ENCODE results near the gene IL15RA.

Gene IL15RA

DNA sequence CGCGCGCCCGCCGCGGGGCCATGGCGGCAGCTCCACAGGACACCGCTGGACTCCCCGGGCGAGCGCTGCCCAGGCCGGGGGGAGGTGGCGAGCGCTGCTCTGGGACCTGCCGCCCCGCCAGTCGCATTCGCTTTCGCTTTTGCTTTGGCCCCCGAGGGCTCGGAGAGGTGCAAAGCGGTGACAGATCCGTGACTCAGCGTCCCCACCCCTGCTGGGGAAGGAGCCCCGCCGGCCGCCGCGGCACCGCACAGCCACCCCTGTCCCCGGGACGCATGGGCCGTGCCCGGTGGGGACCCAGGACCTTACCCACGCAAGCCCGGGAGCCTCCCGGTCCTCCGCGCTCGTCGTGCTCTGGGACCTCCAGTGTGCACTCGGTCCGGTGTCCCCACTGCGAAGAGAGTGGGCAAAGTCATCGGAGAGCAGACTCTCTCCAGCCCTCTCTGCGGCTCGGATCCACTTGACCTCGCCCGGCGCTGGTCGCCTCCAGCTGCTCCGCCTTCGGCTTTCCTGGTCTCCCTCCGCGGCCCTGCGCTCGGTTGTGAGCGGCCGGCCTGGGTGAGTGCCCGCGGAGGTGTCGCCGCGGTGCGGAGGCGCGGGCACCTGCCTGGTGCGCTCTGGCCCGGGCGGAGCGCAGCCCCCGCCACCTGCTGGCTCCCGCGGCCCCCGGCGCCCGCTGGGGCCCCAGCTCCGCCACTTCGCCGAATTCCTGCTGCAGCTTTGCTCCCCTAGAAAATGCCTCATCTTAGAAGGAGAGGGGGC is at the start of gene IL15RA:
Gene IL15RA (minus strand): TSS at position 73 of the 759 bp plus-strand sequence. CDS start 51 bp downstream, at position 22.
- peak; percentile 83 to 87 for DNase-seq (ENCODE audit: low read depth in 2 of 2)

DNA sequence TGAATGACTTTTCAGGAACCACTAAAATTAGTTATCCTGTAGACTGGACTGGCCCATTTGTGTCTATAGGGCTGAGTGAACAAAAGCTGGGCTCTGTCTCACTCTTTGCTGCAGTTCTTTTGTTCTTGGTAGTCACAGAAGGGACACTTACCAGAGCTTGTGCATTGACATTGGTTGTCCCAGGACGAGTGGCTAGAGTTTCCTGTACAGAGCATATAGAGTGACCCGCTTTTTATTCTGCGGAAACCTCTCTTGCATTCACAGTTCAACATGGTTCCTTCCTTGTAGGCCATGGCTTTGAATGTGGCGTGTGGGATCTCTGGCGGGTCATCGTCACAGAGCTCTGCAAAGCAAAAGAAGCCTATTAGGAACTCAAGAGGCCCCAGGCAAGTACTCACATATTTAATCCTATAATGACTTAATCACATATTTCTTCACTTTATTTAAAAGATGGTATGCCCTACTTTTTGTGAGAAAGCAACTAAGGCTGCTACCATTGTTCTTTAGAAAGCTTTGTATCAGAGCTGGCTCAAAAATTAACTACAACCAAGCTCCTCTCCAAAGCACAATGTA is 48.4 kb upstream of the IL15RA start:
- DNase-seq (ENCODE audit: low read depth in 2 of 2) = no peak

DNA sequence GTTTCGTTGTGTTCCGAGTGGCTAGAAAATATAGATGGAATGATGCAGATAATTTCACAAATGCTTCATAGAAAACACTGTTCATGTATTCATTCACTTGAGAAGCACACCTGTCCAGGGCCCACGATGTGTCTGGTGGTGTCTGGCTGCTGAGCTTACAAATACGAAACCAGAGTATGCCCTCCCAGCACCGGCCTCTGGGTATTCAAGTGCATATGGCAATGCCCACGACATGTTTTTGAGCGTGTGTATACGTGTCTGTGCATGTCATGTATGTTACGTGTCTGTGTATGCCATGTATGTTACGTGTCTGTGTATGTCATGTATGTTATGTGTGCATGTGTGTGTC is 47.0 kb upstream of the IL15RA start:
- DNase-seq (ENCODE audit: low read depth in 2 of 2) = no peak

GRCh38 chr10:6023661-6024333 is 46.5 kb upstream of the IL15RA start:
- DNase-seq (ENCODE audit: low read depth in 2 of 2) = no peak

- no peak for DNase-seq (ENCODE audit: low read depth in 2 of 2)
Measured at GRCh38 chr10:6022660-6023059, 45.3 kb upstream of the IL15RA start.

DNA sequence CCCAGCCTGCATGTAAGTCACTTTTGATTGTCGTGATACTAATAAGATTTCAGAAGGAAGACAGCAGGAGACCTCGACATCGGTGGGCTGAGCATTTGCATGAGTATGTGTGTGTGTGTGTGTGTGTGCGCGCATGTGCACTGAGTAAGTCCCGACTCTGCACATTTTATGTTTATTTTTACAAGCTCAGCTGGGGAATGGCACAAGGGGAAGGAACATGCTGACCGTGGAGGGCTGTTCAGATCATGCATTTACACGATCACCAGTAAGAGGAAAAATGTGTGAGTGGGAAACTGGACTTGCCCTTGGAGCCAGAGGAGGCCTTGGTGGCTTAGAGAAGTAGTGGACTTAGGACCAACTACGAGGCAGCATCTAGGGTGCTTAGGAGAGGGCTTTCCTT is 43.5 kb upstream of the IL15RA start:
- no peak for DNase-seq (ENCODE audit: low read depth in 2 of 2)

GRCh38 chr10:6019796-6020195 is 42.5 kb upstream of the IL15RA start:
- DNase-seq (ENCODE audit: low read depth in 2 of 2) = no peak

DNA sequence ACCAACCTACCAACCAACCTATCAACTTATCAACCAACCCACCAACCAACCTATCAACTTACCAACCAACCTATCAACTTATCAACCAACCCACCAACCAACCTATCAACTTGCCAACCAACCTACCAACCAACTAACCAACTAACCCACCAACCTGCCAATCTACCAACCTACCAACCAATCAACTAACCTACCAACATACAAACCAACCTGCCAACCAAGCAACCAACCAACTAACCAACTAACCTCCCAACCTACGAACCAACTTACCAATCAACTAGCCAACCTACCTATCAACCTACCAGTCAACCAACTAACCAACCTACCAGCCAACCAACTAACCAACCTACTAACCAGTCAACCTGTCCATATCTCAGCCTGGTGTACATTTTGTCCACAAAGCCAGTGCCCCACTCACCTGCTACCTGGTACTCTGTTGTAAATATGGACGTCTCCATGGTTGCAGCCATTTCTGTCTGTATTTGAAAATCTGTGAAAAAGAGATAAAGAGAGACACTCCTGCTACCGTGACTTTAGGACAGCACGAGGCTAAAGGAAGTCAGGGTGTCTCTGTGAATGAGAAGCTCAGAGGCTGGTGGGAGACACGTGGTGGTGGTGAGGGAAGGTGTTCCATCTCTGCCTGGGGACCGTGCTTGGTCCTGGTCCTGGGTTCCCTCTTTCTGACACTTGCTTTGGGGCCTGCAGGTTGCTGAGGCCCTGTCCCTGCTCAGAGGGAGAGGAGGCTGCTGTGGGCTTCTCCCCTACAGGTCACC is 41.9 kb upstream of the IL15RA start:
- no peak for DNase-seq (ENCODE audit: low read depth in 2 of 2)

- no peak for DNase-seq (ENCODE audit: low read depth in 2 of 2)
Measured at GRCh38 chr10:6018422-6018821, 41.1 kb upstream of the IL15RA start.

DNA sequence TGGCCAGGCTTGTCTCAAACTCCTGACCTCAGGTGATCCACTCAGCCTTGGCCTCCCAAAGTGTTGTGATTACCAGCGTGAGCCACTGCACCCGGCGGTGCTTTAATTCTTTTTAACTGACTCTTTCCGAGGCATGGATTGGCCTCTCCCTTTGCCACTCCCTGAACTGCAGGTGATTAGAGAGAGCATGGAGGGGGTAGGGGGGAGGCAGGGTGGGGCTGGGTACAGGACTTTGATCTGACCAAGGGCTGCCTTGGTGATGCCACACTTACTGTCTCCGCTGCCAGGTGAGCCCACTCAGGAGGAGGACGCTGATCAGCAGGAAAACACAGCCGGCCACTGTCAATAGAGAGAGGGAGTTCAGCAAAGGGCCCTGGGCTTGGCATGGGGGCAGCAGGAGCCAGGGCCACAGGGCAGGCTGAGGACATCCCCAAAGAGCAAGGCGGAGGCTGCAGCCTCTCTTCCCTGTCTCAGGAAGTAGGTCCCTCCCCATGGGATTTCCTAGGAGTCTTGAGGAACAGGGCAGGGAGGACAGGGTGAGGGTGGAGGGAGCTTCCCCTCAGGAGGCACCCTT is 40.5 kb upstream of the IL15RA start:
- no peak for DNase-seq (ENCODE audit: low read depth in 2 of 2)

DNA sequence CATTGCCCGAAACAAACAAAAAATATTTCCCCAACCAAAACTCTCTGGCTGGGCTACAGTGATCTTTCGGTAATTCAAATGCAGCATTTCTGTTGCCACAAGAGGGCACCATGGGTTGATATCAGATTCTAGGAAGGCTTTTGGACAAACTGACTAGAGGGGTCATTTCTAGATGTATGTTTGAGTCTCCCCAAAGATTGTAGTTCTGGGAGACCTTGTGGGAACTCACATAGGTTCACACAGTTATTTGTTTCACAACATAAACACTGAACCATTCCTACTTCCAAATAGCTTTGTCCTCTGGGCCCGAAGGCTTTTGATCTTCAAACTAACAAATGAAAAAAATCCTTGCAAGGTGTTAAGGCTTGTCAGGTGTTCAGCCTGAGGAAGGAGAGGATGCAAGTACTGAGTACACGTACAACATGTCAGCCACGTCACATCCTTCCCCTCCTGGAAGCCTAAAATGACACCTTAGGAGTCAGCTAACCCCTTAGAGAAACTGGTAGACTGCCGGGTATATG is 37.0 kb upstream of the IL15RA start:
- no peak for DNase-seq (ENCODE audit: low read depth in 2 of 2)

- no peak for DNase-seq (ENCODE audit: low read depth in 2 of 2)
Measured at GRCh38 chr10:6013413-6014192, 36.3 kb upstream of the IL15RA start.

DNA sequence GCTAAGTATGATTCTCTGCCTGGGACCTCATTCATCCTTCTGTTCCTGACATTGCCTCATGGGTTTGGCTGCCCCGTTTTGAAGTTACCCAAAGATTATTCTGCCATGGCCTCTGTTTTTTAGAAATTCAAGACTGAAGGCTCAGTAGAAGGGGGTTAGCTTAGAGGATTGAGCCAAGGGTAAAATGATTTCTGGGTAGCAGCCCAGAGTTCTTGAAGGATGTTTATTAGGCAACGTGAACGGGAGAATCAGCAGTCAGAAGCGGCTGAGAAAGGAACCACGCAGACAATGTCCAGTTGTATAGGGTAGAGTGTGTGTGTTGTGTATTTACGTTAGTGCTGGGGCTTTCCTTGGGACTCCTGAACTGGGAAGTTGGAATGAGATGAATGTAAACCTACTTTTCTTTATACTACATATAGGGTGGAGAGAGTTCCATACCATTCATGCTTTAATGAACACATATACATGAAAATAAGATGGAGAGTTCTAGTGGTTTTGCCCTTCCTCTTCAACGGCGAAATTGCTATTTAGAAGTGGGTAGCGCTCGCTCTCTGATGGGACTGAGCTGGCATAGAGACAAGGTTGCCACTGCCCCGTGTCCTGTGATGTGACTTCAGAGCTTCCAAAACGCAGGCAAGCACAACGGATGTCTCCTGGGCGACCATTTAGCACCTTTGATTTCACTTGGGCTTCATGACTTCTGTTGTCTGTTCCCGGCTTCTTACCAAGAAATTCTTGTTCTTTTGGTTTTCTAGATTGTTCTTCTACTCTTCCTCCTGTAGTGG is 35.0 kb upstream of the IL15RA start:
- no peak for DNase-seq (ENCODE audit: low read depth in 2 of 2)

DNA sequence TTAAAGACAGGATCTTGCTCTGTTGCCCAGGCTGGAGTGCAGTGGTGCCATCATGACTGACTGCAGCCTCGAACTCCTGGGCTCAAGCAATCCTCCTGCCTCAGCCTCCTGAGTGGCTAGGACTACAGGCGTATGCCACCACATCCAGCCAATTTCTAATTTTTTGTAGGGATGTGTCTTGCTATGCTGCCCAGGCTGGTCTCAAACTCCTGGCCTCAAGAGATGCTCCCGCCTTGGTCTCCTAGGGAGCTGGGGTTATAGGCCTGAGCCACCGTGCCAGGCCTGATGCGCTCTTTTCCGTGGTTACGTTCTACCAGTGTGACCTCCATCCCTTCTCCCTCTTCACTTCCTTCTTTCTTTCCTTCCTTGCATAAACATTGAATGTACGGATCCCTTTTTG is 34.2 kb upstream of the IL15RA start:
- DNase-seq (ENCODE audit: low read depth in 2 of 2) = no peak

DNA sequence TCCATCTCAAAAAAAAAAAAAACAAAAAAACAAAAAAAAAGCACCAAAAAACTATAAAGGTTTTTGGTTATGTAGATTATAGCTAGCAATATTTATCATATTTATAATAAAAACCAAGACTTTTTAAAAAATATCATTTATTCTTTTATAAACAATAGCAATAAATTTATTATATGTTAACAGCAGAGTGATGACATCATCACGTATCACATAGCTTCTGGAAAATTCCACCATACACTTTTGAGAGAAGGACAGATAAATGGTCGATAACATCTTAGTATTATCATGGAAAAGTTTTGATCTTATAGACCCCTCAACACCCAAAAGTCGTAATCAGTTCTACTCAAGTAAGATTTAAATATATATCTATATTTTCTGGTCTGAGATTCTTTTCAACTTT is 33.2 kb upstream of the IL15RA start:
- no peak for DNase-seq (ENCODE audit: low read depth in 2 of 2)

DNA sequence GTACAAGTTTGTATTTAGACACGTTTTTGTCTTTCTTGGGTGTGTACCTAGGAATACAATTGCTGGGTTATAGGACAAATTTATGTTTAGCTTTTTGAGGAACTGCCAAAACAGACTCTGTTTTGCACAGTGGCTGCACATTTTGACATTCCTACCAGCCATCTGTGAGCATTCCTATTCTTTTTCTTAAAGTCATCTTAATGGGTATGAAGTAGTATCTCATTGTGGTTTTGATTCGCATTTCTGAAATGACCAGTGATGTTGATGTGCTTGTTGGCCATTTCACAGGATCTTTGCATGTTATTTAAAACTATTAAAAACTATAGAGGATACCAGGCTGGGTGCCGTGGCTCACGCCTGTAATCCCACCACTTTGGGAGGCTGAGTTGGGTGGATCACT is 32.6 kb upstream of the IL15RA start:
- DNase-seq (ENCODE audit: low read depth in 2 of 2) = no peak

GRCh38 chr10:6009150-6009549 is 31.8 kb upstream of the IL15RA start:
- no peak for DNase-seq (ENCODE audit: low read depth in 2 of 2)

DNA sequence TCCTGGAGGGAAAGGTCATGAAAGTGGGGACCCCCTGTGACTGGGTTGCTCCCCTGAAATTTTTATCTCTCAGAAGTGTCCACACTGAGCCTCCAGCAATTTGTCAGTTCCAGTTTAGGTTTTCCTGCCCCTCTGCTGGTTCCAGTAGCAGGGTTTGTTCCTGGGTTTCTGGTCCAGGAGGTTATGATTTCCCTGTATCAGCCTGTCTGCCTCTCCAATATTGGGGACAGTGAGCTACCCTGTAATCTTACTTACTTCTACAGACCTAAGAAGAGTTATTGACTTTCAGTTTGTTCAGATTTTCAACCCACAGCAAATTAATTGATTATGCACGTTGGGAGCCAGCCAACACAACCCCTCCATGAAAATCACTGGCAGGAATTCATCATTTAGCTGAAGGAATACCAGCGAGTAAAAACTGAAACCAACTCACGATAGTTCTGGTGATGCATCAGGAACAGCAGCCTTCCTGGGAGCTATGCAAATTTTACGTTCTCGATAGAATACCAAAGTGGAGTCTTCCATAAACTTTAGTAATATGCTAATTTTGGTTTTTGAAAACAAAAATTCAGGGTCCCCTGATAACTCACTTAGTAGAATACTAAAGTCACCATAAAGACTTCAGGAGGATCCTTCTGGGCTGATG is 31.3 kb upstream of the IL15RA start:
- DNase-seq (ENCODE audit: low read depth in 2 of 2) = no peak

DNA sequence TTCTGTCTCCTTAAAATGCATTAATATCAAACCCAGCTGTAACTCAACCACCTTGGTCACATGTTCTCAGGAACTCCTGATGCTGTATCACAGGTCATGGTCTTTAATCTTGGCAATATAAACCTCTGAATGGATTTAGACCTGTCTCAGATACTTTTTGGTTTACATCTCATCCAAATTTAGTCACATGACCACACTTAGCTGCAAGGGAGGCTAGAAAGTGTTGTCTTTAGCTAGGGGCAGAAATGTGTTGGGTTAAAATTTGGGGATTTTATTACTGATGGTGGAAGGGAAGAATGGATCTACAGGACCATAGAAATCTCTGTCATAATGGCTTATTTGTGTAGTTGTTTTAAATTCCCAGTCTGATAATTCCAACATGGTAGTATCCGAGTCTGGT is 29.6 kb upstream of the IL15RA start:
- no peak for DNase-seq (ENCODE audit: low read depth in 2 of 2)

- no peak for DNase-seq (ENCODE audit: low read depth in 2 of 2)
Measured at GRCh38 chr10:6006546-6006945, 29.2 kb upstream of the IL15RA start.
